Middle frontal gyrus (tissue), 1 donor: ENCODE results near the gene SLC18A3.

Source experiments
- DNase-seq: peaks from one replicate; pipeline ENCODE4 v3.0.0-alpha.2; 2015; ENCODE audit warnings: low spot score; ENCODE audit errors: extremely low spot score

SLC18A3 gene

DNA sequence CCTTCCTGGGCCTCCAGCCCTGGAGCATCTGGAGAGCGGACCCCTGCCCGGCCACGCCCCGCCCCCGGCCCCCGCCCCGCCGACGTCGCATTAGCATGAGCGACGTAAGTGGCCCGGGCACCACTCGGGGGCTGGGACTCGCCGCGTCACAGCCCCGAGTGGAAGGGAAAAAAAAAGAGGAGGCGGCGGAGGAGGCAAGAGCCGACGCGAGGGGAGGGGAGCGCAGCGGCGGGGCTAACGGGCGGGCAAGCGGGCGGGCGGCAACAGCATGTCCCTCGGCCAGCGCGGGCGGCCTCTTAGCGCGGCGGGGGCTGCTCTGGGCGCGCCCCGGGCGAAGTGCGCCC lies at the start of gene SLC18A3:
Gene SLC18A3 (plus strand): TSS at position 197 of the 344 bp plus-strand sequence. CDS start 431 bp downstream, outside the sequence.
- no peak for DNase-seq

GRCh38 chr10:49560526-49560925 lies 49.6 kb upstream of the SLC18A3 start:
- DNase-seq: no peak

DNA sequence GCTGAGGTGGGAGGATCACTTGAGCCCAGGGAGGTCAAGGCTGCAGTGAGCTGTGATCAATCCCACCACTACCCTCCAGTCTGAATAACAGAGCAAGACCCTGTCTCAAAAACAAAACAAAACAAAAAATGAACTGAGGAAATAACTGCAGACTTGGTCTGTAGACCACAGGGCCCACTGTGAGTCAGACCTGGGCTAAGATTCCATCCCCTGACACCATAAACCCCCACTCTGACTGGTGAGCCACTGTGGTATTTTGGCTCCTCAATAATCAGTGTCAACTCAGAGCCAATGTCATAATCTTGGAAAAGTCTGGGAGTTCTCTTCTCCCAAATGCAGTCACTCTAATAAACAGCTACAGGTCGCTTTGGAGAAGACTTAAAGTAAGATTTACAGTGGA lies 47.2 kb upstream of the SLC18A3 start:
- no peak for DNase-seq

DNA sequence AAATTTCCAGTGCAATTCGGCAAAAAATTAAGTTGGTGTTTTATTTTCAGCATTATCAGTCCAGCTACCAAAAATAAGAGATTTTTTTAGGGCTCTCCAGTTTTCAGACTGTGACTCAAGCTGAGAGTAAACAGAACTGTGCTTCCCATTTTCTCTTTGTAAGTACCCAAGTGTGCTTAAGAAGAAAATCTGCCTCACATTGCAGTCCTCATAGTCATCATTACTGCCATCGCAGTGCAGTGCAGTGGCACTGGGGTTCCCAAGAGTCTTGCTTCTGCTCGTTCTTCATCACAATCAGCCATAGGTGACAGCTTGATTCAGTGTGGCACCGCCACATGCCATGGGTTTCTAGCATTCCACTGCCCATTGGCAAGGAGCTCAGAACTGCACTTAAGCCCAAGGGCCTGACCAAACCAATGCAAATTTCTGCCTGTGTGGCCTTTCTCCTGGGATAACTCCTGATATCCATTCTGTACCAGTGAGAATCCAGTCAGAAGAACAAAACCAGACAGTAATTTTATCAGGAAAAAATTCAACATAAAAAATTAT lies 45.6 kb upstream of the SLC18A3 start:
- no peak for DNase-seq

DNA sequence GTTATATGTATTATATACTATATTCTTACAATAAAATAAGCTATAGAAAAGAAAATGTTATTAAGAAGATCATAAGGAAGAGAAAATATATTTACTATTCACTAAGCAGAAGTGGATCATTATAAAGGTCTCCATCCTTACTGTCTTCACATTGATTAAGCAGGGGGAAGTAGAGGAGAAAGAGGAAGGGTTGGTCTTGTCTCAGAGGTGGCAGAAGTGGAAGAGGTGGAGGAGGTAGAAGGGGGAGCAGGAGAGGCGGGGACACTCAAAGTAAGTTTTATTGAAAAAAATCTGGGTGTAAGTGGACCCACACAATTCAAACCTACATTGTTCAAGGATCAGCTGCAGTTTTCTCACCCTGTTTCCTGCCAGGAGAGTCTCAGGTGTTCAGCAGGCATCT lies 42.3 kb upstream of the SLC18A3 start:
- DNase-seq: no peak

DNA sequence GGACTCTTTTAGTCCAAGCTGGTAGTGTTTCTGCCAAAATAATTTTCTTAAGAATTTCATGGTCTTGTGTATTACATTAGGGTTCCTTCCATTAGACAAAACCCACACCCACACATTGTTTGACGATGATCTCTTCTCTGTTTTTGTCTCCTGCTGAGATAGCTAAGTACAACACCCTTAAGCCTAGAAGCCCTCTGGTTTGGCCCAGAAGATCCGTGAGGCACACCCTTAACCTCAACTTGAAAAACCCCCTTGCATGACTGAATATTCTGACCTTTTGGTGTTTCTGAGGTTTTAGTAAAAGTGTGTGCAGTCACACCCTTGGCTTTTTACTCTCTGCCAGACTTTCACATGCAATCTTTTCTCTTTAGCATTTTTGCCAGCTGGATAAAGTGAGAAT lies 41.9 kb upstream of the SLC18A3 start:
- DNase-seq: no peak

DNA sequence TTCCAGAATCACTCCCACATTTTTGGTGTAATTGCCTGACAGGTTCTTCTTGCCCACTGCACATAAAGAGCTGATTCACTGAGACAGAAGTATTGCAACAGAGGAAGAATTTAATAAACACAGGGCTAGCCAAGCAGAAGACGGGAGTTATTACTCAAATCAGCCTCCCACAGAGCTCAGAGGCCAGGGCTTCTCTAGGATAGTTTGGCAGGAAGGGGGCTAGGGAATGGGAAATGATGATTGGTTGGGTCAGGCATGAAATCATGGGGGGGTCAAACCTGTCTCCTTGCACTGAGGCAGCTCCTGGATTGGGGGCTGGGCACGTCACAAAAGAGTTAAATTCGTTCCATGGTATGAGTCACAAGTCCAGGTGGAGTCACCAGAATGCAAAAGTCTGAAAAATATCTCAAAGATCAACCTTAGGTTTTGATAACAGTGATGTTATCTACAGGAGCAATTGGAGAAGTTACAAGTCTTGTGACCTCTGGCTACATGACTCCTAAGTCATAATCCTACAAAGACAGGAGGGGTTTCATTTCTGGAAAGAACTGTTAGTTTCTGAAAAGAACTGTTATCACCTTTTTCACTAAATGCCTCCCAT lies 41.0 kb upstream of the SLC18A3 start:
- DNase-seq: no peak

GRCh38 chr10:49571388-49571787 lies 38.7 kb upstream of the SLC18A3 start:
- no peak for DNase-seq

GRCh38 chr10:49572594-49573114 lies 37.5 kb upstream of the SLC18A3 start:
- DNase-seq: no peak

- DNase-seq: no peak
Measured at GRCh38 chr10:49575489-49576072, 34.5 kb upstream of the SLC18A3 start.

GRCh38 chr10:49577182-49577925 lies 32.8 kb upstream of the SLC18A3 start:
- no peak for DNase-seq

DNA sequence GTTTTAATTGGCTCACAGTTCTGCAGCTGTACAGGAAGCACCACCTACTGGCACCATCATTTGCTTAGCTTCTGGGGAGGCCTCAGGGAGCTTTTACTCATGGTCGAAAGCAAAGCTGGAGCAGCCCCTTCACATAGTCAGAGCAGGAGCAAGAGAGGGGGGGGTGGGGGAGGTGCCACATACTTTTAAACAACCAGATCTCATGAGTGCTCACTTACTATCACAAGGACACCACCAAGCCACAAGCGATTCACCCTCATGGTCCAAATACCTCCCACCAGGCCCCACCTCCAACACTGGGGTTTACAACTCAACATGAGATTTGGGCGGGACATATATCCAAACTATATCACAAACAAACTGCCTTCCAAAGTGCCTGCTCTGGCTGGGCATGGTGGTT lies 31.7 kb upstream of the SLC18A3 start:
- DNase-seq: no peak

DNA sequence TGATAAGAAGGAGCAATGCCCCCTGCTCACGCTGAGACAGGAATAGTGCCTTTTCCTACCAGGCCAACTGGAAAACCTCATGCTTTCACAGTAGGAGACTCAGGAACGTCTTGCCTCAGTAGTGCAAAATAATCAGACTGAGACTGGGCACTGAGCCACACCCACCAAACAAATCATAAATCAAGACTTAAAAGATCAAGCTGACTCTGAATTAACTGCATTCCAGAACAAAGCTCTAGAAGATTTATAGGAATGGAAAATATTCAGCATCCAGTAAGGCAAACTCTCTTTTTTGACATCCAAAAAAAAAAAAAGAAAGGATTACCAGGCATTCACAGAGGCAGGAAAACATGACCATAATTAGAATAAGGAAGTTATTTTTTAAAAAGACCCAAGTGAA lies 30.5 kb upstream of the SLC18A3 start:
- DNase-seq: no peak

GRCh38 chr10:49585387-49585786 lies 24.7 kb upstream of the SLC18A3 start:
- no peak for DNase-seq

DNA sequence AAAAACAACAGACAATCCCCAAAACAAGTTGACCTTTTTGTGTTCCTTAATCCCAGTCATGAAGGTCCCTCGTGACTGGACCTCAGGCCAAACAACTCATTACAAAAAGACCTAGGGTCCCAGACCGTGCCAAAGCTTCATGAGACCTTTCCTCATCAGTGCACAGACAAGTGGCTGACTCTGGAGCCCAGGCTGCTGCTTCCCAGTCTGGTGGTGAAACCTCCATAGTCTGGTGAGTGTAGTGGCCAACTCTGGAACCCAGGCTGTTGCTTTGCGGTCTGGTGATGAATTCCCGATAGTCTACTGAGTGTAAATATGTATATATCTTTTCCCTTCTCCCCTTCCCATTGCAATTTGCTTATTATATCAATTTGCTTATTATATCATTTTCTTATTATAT lies 22.1 kb upstream of the SLC18A3 start:
- no peak for DNase-seq

DNA sequence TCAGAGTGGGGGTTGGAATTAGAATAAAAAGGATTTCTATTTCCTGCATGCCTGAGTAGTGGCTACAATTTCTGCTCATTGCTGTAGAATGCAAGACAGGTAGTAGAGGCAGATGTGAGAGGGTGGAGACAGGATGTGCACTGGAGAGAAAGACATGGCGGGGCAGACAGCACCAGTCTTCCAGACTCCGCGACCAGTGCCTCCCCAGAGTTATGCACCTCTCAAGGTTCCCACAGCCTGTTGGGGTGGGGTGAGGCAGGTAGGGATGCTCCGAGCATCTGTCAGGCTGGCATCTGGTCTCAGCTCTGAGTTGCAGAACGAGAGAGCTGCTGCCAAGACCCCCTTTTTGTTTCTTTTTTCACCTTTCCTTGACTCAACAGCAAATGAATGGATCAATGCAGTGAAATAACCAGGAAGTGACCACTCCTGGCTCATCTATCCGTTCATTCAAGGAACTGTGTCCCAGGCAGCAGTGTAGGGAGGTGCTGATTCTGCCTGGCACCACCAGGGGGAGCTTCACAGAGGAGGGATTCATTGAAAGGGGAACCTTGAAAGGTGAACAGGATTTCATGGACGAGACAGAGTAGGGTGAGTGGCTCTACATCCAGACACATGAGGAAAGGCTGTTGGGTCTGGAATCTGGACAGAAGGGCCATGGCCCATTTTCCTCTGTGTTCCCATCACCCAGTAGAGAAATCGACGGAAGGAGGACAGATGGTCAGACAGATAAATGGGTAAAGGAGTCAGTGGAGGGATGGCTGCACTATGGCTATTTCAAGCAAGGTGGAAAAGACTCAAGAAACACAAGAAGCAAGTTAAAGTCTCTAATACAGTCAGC lies 17.2 kb upstream of the SLC18A3 start:
- DNase-seq: peak; percentile 16

GRCh38 chr10:49593564-49593875 lies 16.6 kb upstream of the SLC18A3 start:
- no peak for DNase-seq

- DNase-seq: no peak
Measured at GRCh38 chr10:49593998-49594397, 16.1 kb upstream of the SLC18A3 start.

GRCh38 chr10:49594594-49594993 lies 15.5 kb upstream of the SLC18A3 start:
- DNase-seq: peak; percentile 38

DNA sequence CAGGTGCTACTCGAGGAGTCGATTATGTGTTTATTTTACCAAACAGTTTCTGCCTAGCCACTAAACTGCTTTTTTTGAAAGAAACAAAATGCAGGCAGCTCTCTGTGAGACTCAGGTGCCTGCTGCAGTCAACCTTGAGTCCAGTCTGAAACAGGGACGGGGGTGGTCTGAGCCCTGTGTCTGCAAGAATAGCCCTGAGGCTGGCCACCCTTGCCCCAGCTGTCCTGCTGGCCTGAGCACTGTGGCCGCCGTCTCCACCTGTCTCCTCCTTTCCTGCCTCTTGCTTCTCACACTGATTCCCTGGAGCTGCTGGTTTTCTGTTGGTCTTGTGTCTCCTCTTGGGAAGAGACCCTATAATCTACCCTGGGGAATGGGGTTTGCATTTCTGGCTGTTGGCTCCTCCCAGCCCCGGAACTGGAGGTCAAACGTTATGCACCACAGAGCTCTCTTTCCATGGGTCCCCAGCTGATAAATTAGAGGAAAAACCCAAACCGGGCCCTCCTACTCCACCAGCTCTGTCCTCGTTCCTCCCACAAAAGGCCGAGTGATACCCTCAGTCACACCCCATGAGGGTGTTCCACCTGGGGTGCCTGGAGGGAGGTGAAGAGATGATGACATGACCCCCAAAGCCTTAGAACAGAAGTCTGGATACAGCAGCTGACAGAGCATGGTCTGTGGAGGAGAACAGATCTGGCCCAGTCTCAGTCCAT lies 15.0 kb upstream of the SLC18A3 start:
- DNase-seq: no peak
